Neutrophil (primary cell): ENCODE measurements around the gene EMILIN2.
"Not testable (repeated sequence)": the region's sequence is repeated elsewhere in the genome, so short reads cannot be mapped to it uniquely, and the experiment has no call there.

Experiments used
- H3K27ac ChIP-seq: fragments of 200-600 bp; sonication (generic); 2 replicates; pipeline ENCODE4 v1.5.1; 2016; ENCODE audit warnings: mild to moderate bottlenecking, moderate library complexity
- H3K27me3 ChIP-seq: fragments of 200-600 bp; sonication (generic); 2 replicates; pipeline ENCODE4 v1.6.0; 2016; ENCODE audit warnings: mild to moderate bottlenecking
- H3K36me3 ChIP-seq: fragments of 200-600 bp; sonication (generic); 2 replicates; pipeline ENCODE4 v1.5.1; 2017
- H3K4me1 ChIP-seq, 2 experiments: fragments of 200-600 bp in 1 of 2; sonication (generic) in 1 of 2; 1 replicate in 1 of 2; 2 replicates in 1 of 2; pipeline versions ENCODE4 v1.5.1 to v1.6.1; 2013 to 2016; ENCODE audit warnings: low read depth in 1 of 2, low read length in 1 of 2, mild to moderate bottlenecking in 1 of 2, moderate library complexity in 1 of 2; ENCODE audit not compliant: control insufficient read depth in 1 of 2, insufficient read depth in 1 of 2
- H3K4me3 ChIP-seq, 2 experiments: fragments of 200-600 bp in 1 of 2; sonication (generic) in 1 of 2; 1 replicate in 1 of 2; 2 replicates in 1 of 2; pipeline ENCODE4 v1.5.1; 2013 to 2016; ENCODE audit warnings: low read depth in 1 of 2, low read length in 1 of 2, mild to moderate bottlenecking in 1 of 2, moderate library complexity in 1 of 2
- H3K9me3 ChIP-seq: fragments of 200-600 bp; sonication (generic); 2 replicates; pipeline ENCODE4 v1.5.1; 2016
- TF ChIP-seq, protein P1 (sequence below): fragments of 200-600 bp; sonication (generic); IDR thresholded peaks from 2 replicates; pipeline ENCODE4 v1.5.1; 2016; ENCODE audit warnings: antibody characterized with exemption

The EMILIN2 gene

DNA sequence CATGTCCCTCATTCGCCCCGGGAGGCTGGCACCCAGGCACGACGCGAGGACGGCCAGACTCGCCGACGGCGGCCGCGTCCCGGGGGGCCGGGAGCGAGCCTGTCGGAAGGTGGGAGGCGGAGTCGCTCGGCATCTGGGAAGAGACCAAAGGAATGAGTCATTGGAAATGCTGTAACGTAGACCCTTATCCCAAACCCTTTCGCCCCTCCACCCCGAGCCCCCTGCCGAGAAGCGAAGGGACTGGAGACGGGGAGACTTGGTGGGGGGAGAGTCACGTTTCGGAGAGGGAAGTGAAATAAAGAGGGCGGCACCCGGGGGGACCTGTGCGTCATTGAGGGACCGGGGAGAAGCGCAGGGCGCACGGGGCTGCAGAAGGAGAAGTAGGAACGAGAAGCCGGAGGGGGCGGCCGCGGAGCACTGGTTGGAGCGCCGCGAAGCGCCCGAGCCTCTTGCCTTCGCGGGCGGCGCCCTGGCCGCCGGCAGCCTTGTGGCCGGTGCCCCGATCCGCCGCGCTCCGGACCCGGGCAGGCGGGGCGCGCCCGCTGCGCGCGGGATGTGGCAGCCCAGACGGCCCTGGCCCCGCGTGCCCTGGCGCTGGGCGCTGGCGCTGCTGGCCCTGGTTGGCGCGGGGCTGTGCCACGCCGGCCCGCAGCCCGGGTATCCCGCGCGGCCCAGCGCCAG lies at the start of gene EMILIN2:
EMILIN2 (plus strand) TSS at position 371 of the 681 bp plus-strand sequence; CDS start at position 554, 183 bp downstream.
- peak within 1 kb of the TSS; percentile 30 for H3K27ac ChIP-seq

DNA sequence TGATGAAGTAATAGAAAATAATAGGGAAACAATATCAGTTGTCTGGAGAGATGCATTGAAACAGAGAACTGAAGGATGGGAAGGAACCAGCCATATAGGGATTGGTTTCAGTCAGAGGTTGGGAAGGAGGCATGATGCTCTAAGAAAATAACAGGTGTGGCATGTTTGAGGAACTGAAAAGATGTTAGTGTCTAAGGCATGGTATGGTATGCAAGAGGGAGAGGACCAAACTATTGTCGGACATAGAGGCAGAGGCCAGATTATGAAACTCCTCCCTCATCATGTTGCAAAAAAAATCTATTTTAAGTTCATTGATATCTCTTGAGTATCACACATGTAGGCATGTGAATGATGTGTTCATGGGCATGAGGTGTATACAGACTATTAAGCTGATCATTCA lies 48.9 kb upstream of the EMILIN2 start:
- Histone ChIP-seq H3K27ac (no peak overlapping the region), H3K4me3 (no peak overlapping the region), H3K4me1 (no peaks in the 10 kb centered on the region), H3K27me3 (no peaks in the 10 kb centered on the region), H3K36me3 (peaks cover 100% of the 10 kb centered on the region), H3K9me3 (no peaks in the 10 kb centered on the region)
- TF ChIP-seq, protein P1, sequence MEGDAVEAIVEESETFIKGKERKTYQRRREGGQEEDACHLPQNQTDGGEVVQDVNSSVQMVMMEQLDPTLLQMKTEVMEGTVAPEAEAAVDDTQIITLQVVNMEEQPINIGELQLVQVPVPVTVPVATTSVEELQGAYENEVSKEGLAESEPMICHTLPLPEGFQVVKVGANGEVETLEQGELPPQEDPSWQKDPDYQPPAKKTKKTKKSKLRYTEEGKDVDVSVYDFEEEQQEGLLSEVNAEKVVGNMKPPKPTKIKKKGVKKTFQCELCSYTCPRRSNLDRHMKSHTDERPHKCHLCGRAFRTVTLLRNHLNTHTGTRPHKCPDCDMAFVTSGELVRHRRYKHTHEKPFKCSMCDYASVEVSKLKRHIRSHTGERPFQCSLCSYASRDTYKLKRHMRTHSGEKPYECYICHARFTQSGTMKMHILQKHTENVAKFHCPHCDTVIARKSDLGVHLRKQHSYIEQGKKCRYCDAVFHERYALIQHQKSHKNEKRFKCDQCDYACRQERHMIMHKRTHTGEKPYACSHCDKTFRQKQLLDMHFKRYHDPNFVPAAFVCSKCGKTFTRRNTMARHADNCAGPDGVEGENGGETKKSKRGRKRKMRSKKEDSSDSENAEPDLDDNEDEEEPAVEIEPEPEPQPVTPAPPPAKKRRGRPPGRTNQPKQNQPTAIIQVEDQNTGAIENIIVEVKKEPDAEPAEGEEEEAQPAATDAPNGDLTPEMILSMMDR = no peak

More for the DNA sequence above, at the start of gene EMILIN2:
- peaks cover 30 to 38% of the 10 kb centered on the region in 2 experiments for H3K4me1 ChIP-seq
- H3K9me3 ChIP-seq = no peaks in the 10 kb centered on the region
- H3K27me3 ChIP-seq = peaks cover 59% of the 10 kb centered on the region
- H3K4me3 ChIP-seq = peak within 1 kb of the TSS; percentile 74 to 77
- H3K36me3 ChIP-seq = no peaks in the 10 kb centered on the region
- TF ChIP-seq, protein P1 = no peak

DNA sequence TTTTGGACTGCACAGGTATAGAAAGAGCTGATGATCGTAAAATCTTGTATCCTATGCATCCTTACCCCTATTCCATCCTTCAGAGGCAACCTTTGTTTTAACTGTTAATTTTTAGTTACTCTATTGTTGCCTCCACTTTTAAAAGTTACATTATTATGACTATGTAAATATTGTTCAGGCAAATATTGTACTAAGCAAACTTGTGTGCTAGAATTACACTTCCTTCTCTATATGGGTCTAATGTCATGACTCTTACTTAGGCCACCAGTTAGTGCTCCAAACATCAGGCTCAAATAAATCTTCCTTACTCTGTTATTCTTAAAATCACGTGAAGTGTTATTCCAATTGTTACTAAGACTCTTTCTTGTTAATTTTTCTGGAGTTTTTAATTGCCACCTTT lies 47.4 kb upstream of the EMILIN2 start:
- no peaks in the 10 kb centered on the region for H3K4me1 ChIP-seq
- TF ChIP-seq, protein P1 = no peak
- no peak overlapping the region for H3K4me3 ChIP-seq
- peaks cover 100% of the 10 kb centered on the region for H3K36me3 ChIP-seq
- H3K27me3 ChIP-seq = no peaks in the 10 kb centered on the region
- H3K9me3 ChIP-seq = no peaks in the 10 kb centered on the region
- no peak overlapping the region for H3K27ac ChIP-seq

DNA sequence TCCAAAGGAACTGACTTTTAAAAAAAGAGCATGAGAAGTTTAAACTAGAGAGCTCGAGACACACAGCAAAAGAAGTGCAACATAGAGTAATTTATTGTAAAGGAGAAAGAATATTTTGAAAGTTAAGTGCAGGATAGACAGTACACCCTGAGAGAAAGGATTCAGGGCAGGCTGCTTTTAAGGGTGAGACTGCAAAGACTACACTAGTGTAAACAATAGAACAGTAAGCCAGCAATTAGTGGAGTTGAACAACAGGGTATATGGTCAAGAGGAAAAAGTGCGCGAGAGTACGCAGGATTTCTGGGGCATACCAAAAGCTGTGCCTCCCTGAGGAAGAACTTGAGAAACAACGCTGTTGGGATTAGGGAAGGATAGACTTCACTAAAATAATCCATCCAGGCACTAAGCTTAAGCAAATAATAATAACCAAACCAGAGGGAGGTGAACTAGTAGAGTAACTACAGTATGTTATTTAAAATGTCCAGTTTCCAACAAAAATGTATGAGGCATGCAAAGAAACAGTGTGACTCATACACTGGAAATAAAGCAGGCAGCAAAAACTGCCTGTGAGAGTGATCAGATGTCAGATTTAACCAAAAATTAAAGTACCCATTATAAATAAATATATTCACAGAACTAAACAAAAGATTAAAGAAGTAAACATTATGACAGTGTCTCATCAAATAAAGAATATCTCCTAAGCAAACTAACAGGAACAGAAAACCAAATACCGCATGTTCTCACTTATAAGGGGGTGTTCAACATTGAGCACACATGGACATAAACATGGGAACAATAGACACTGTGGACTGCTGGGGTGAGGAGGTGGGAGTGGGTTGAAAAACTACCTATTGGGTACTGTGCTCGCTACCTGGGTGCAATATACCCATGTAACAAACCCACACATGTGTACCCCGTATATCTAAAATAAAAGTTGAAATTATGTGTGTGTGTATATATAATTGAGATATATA lies 40.5 kb upstream of the EMILIN2 start:
- TF ChIP-seq, protein P1 = no peak
- Histone ChIP-seq H3K36me3 (peaks cover 55% of the 10 kb centered on the region), H3K27me3 (no peaks in the 10 kb centered on the region), H3K27ac (peak overlapping the region; percentile 39), H3K4me1 (no peaks in the 10 kb centered on the region), H3K4me3 (no peak overlapping the region), H3K9me3 (no peaks in the 10 kb centered on the region)

DNA sequence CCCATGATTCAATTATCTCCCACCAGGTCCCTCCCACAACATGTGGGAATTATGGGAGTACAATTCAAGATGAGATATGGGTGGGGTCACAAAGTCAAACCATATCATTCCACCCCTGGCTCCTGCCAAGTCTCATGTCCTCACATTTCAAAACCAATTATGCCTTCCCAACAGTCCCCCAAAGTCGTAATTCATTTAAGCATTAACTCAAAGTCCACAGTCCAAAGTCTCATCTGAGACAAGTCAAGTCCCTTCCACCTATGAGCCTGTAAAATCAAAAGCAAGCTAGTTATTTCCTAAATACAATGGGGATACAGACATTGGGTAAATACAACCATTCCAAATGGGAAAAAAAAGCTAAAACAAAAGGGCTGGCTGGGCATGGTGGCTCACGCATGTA lies 38.2 kb upstream of the EMILIN2 start:
- not testable (repeated sequence) for H3K4me1 ChIP-seq, H3K4me3 ChIP-seq, H3K27ac ChIP-seq, H3K9me3 ChIP-seq, H3K27me3 ChIP-seq
- peaks cover 31% of the 10 kb centered on the region for H3K36me3 ChIP-seq

DNA sequence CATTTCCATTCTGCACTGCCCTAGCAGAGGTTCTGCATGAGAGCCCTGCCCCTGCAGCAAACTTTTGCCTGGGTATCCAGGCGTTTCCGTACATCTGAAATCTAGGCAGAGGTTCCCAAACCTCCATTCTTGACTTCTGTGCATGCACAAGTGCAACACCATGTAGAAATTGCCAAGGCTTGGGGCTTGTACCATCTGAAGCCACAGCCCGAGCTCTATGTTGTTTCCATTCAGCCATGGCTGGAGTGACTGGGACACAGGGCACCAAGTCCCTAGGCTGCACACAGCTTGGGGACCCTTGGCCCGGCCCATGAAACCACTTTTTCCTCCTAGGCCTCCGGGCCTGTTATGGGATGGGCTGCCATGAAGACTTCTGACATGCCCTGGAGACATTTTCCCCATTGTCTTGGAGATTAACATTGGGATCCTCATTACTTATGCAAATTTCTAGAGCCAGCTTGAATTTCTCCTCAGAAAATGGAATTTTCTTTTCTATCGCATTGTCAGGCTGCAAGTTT lies 37.1 kb upstream of the EMILIN2 start:
- peaks cover 20% of the 10 kb centered on the region for H3K36me3 ChIP-seq
- not testable (repeated sequence) for H3K4me1 ChIP-seq, H3K27me3 ChIP-seq, H3K9me3 ChIP-seq, H3K27ac ChIP-seq, H3K4me3 ChIP-seq
